ENCODE data around the gene OR6Q1. TPM values are rescaled to one million over a fixed set of nuclear protein-coding genes. Genes with fewer than 3 reads are reported as not detected.

The OR6Q1 gene
- total and polyA plus RNA-seq, 2 of the 4 experiments (the other 2 are of a cell fraction): not detected

DNA sequence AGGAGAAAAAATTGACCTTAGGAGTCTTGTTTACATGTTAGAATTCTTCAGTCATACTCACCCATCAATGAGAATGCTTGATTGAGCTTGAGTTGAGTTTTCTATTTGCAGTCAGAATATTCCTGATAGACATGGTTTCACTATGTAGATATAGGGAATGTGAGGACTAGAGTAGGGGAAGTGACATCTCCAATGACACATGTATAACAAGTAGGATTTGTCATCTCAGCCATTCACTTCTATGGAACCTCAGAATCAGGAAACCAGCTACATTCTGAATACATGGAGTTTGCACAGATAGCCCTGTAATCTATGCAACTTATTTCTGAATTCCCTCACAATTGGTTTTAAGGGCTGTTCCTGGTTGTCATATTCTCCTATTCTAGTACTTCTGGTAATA is 27.2 kb upstream of the OR6Q1 start:
- Histone ChIP-seq H3K36me3 (ENCODE audit: control insufficient read depth, insufficient read depth, low read length) (no peaks in the 10 kb centered on the region), H3K14ac (replicated peaks; ENCODE audit: low read depth, low read length) (no peak overlapping the region), H2BK15ac (ENCODE audit: low read depth, low read length) (no peak overlapping the region), H3K4me2 (ENCODE audit: low read depth, low read length) (no peak overlapping the region), H3K9me3 (ENCODE audit: control insufficient read depth, insufficient read depth, low read length) (no peaks in the 10 kb centered on the region), H2AK9ac (replicated peaks; ENCODE audit: low read depth, low read length, poor library complexity) (no peak overlapping the region), H3K9ac (ENCODE audit: low read depth, low read length) (no peak overlapping the region), H3K4me1 (ENCODE audit: control insufficient read depth, insufficient read depth, low read length) (peaks cover 2% of the 10 kb centered on the region; the same call in 1 of the 2 replicates), H4K91ac (ENCODE audit: insufficient read depth, low read depth, low read length) (no peak overlapping the region), H2AK5ac (ENCODE audit: low read depth, low read length) (no peak overlapping the region), H3K79me1 (ENCODE audit: low read depth in 1 of 2, low read length in 2 of 2) (no peaks in the 10 kb centered on the region), H3K9me1 (ENCODE audit: insufficient read depth, low read length) (peaks cover 4% of the 10 kb centered on the region; the same call in 1 of the 2 replicates), H3K27ac (ENCODE audit: insufficient read depth, low read length) (no peak overlapping the region), H2BK5ac (ENCODE audit: low read depth, low read length, poor library complexity, severe bottlenecking) (no peak overlapping the region), H4K5ac (ENCODE audit: low read depth, low read length) (peak overlapping the region; percentile 34; the same call in 1 of the 2 replicates), H3K56ac (ENCODE audit: extremely low read depth, insufficient read depth, low read length) (no peak overlapping the region), H2BK120ac (ENCODE audit: low read depth, low read length) (no peak overlapping the region), H2BK20ac (ENCODE audit: low read depth, low read length) (no peak overlapping the region), H4K8ac (ENCODE audit: low read depth in 2 of 2, low read length in 2 of 2) (no peak overlapping the region), H3K23ac (ENCODE audit: low read depth, low read length) (no peak overlapping the region), H4K20me1 (ENCODE audit: insufficient read depth, low read length) (no peaks in the 10 kb centered on the region), H3K4me3 (ENCODE audit: insufficient read depth, low read depth, low read length) (no peak overlapping the region), H3K18ac (ENCODE audit: low read depth, low read length) (no peak overlapping the region), H3K27me3 (ENCODE audit: control insufficient read depth, insufficient read depth, low read length) (no peaks in the 10 kb centered on the region), H3K4ac (ENCODE audit: low read depth, low read length) (no peak overlapping the region), H2AFZ (replicated peaks; ENCODE audit: low read length, poor library complexity) (no peak overlapping the region)
- no peak for DNase-seq
- no TSS peak for BruUV-seq (replicated peaks)
- no peak for ATAC-seq (ENCODE audit: low read depth)
- intact Hi-C loops (cut with micrococcal nuclease) (no loop called here), dilution Hi-C loops (cut with HindIII; ENCODE audit: low sequenced_read_pairs, unreplicated experiment) (no loop called here), in situ Hi-C loops (cut with MboI; ENCODE audit: low sequenced_read_pairs) (no loop called here)
- ChIA-PET POLR2A (ENCODE audit: unreplicated experiment) (no interaction called here), CTCF (no interaction called here)
- TF ChIP-seq SMC3 (IDR thresholded peaks at IDR 0.05; ENCODE audit: low read depth, low read length) (no peak), MAZ (IDR thresholded peaks at IDR 0.05; ENCODE audit: borderline replicate concordance, low read depth, low read length) (no peak), BHLHE40 (IDR thresholded peaks at IDR 0.05; ENCODE audit: low read depth, low read length) (no peak), CHD1 (IDR thresholded peaks at IDR 0.05; ENCODE audit: low read depth, low read length) (no peak), RCOR1 (IDR thresholded peaks at IDR 0.05; ENCODE audit: insufficient replicate concordance, low read length) (no peak), MXI1 (IDR thresholded peaks at IDR 0.05; ENCODE audit: borderline replicate concordance, low read depth, low read length) (no peak), POLR2A (IDR thresholded peaks at IDR 0.05; ENCODE audit: low read depth, low read length) (no peak), RAD21 (IDR thresholded peaks at IDR 0.05; ENCODE audit: low read length) (no peak), RFX5 (IDR thresholded peaks at IDR 0.05; ENCODE audit: low read depth, low read length) (no peak), NFE2L2 (IDR thresholded peaks at IDR 0.05; ENCODE audit: low read depth, low read length) (no peak), MAFK (IDR thresholded peaks at IDR 0.05; ENCODE audit: low read depth, low read length) (no peak), CEBPB (IDR thresholded peaks at IDR 0.05; ENCODE audit: low read depth, low read length) (no peak), FOS (IDR thresholded peaks at IDR 0.05; ENCODE audit: low read depth, low read length) (no peak)
- TF ChIP-seq, protein P1, sequence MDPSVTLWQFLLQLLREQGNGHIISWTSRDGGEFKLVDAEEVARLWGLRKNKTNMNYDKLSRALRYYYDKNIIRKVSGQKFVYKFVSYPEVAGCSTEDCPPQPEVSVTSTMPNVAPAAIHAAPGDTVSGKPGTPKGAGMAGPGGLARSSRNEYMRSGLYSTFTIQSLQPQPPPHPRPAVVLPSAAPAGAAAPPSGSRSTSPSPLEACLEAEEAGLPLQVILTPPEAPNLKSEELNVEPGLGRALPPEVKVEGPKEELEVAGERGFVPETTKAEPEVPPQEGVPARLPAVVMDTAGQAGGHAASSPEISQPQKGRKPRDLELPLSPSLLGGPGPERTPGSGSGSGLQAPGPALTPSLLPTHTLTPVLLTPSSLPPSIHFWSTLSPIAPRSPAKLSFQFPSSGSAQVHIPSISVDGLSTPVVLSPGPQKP (IDR thresholded peaks at IDR 0.05; ENCODE audit: borderline replicate concordance, low read depth, low read length): no peak
- TF ChIP-seq, protein P2, sequence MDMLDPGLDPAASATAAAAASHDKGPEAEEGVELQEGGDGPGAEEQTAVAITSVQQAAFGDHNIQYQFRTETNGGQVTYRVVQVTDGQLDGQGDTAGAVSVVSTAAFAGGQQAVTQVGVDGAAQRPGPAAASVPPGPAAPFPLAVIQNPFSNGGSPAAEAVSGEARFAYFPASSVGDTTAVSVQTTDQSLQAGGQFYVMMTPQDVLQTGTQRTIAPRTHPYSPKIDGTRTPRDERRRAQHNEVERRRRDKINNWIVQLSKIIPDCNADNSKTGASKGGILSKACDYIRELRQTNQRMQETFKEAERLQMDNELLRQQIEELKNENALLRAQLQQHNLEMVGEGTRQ (IDR thresholded peaks at IDR 0.05; ENCODE audit: low read depth, low read length): no peak
- TF ChIP-seq, protein P3, sequence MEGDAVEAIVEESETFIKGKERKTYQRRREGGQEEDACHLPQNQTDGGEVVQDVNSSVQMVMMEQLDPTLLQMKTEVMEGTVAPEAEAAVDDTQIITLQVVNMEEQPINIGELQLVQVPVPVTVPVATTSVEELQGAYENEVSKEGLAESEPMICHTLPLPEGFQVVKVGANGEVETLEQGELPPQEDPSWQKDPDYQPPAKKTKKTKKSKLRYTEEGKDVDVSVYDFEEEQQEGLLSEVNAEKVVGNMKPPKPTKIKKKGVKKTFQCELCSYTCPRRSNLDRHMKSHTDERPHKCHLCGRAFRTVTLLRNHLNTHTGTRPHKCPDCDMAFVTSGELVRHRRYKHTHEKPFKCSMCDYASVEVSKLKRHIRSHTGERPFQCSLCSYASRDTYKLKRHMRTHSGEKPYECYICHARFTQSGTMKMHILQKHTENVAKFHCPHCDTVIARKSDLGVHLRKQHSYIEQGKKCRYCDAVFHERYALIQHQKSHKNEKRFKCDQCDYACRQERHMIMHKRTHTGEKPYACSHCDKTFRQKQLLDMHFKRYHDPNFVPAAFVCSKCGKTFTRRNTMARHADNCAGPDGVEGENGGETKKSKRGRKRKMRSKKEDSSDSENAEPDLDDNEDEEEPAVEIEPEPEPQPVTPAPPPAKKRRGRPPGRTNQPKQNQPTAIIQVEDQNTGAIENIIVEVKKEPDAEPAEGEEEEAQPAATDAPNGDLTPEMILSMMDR (conservative IDR thresholded peaks at IDR 0.05; ENCODE audit: low read depth, low read length): no peak
